Caco-2 (cell line): ENCODE measurements around the gene ZNF593OS. TPM values are rescaled to one million over a fixed set of nuclear protein-coding genes. Genes with fewer than 3 reads are reported as not detected.

Experiments
- BruUV-seq: library from RNA; stranded (reverse); fragments of 400-500 nt; replicated peaks from 2 replicates; lab custom pipeline; 2021; lab: Mats Ljungman, UMichigan
- CTCF ChIA-PET: fragments of 300-600 bp; sonication (Branson Sonifier 250); formaldehyde crosslinking; loops from one replicate; lab custom pipeline; 2022; ENCODE audit warnings: antibody characterized with exemption; lab: Charles Lee
- POLR2A ChIA-PET: fragments of 300-600 bp; sonication (Branson Sonifier 250); formaldehyde crosslinking; loops from one replicate; lab custom pipeline; 2022; ENCODE audit warnings: antibody characterized with exemption; lab: Charles Lee
- DNase-seq, 2 experiments: peaks; one replicate each; pipeline versions ENCODE4 v3.0.0 to v3.0.0-alpha.2; 2020 to 2022
- H3K27me3 ChIP-seq: replicated peaks from 2 replicates; pipeline ENCODE4 v1.6.0; 2011; ENCODE audit warnings: low read length; ENCODE audit not compliant: control insufficient read depth, insufficient read depth
- H3K36me3 ChIP-seq: 2 replicates; pipeline ENCODE4 v1.5.1; 2011; ENCODE audit warnings: low read length; ENCODE audit not compliant: control insufficient read depth, insufficient read depth
- H3K4me1 ChIP-seq: fragments of 250-450 bp; sonication (Bioruptor Pico); 2 replicates; pipeline ENCODE4 v1.5.1; 2020; ENCODE audit warnings: mild to moderate bottlenecking
- H3K4me3 ChIP-seq: 2 replicates; pipeline ENCODE4 v1.5.1; 2011; ENCODE audit warnings: low read depth, mild to moderate bottlenecking, control low read depth, low read length
- H3K9me3 ChIP-seq: fragments of 250-450 bp; sonication (Bioruptor Pico); 2 replicates; pipeline ENCODE4 v1.5.1; 2020; ENCODE audit warnings: mild to moderate bottlenecking, moderate library complexity
- H3K27ac Mint-ChIP-seq: one replicate; pipeline ENCODE4 v1.8.0; 2022; ENCODE audit warnings: mixed read lengths; ENCODE audit not compliant: unreplicated experiment
- H3K27me3 Mint-ChIP-seq: one replicate; pipeline ENCODE4 v1.8.0; 2022; ENCODE audit warnings: mixed read lengths; ENCODE audit not compliant: insufficient read depth, unreplicated experiment
- H3K36me3 Mint-ChIP-seq: one replicate; pipeline ENCODE4 v1.8.0; 2022; ENCODE audit warnings: mild to moderate bottlenecking, mixed read lengths; ENCODE audit not compliant: insufficient read depth, unreplicated experiment
- H3K4me1 Mint-ChIP-seq: one replicate; pipeline ENCODE4 v1.8.0; 2022; ENCODE audit warnings: low read depth, mixed read lengths; ENCODE audit not compliant: unreplicated experiment
- H3K4me3 Mint-ChIP-seq: one replicate; pipeline ENCODE4 v1.8.0; 2022; ENCODE audit warnings: mild to moderate bottlenecking, moderate library complexity, mixed read lengths; ENCODE audit not compliant: unreplicated experiment
- H3K9me3 Mint-ChIP-seq: one replicate; pipeline ENCODE4 v1.8.0; 2022; ENCODE audit warnings: mixed read lengths; ENCODE audit not compliant: unreplicated experiment
- CTCF ChIP-seq, 2 experiments: fragments of 200-600 bp in 1 of 2; IDR thresholded peaks; 1 replicate in 1 of 2; 2 replicates in 1 of 2; pipeline versions ENCODE4 v1.5.1 to v1.8.0; 2011 to 2022; ENCODE audit warnings: antibody characterized with exemption in 1 of 2, control low read depth in 1 of 2, inconsistent platforms in 1 of 2, low read depth in 1 of 2, low read length in 1 of 2, mild to moderate bottlenecking in 1 of 2, moderate library complexity in 1 of 2; ENCODE audit not compliant: insufficient read depth in 1 of 2, severe bottlenecking in 1 of 2, unreplicated experiment in 1 of 2
- intact Hi-C: fragments of 100-400 bp; cut with micrococcal nuclease; formaldehyde crosslinking; loops from one replicate; pipeline ENCODE4 v1.10.0; 2022; ENCODE audit not compliant: unreplicated experiment
- total RNA-seq: library from RNA; stranded (reverse); gene quantifications from 2 replicates; pipeline ENCODE4 v1.2.3, GENCODE V29; 2022

ZNF593OS gene
- total RNA-seq, 1 experiment from 2014 or later, result 0.45 TPM

- H3K36me3 Mint-ChIP-seq, result peaks cover 6% of the 10 kb centered on the region
- POLR2A ChIA-PET, result no interaction called here
Measured at GRCh38 chr1:26164861-26165842, 6.5 kb downstream of the ZNF593OS start.

GRCh38 chr1:26164036-26164860 is 7.4 kb downstream of the ZNF593OS start:
- peak in 1 of 2 experiments; percentile 67 for DNase-seq
- peaks cover 6% of the 10 kb centered on the region for H3K4me1 Mint-ChIP-seq
- Histone ChIP-seq H3K9me3 (no peaks in the 10 kb centered on the region), H3K36me3 (no peaks in the 10 kb centered on the region), H3K4me3 (peak overlapping the region; percentile 36), H3K27me3 (no peaks in the 10 kb centered on the region), H3K4me1 (peaks cover 13% of the 10 kb centered on the region)
- H3K27ac Mint-ChIP-seq, result no peak overlapping the region
- no peaks in the 10 kb centered on the region for H3K9me3 Mint-ChIP-seq
- no peaks in the 10 kb centered on the region for H3K36me3 Mint-ChIP-seq
- CTCF ChIA-PET, result no interaction called here
- no TSS peak for BruUV-seq
- peak; percentile 22 to 55 for TF ChIP-seq CTCF (IDR thresholded peaks at IDR 0.05; ENCODE audit: insufficient read depth in 1 of 2, low read depth in 1 of 2, low read length in 1 of 2, severe bottlenecking in 1 of 2, unreplicated experiment in 1 of 2)
- POLR2A ChIA-PET, result no interaction called here
- peak overlapping the region; percentile 64 for H3K4me3 Mint-ChIP-seq
- intact Hi-C loops, result loop anchor here (5.0 kb wide), 1 partner anchor 127 kb away; no protein-coding TSS in a partner anchor
- no peaks in the 10 kb centered on the region for H3K27me3 Mint-ChIP-seq

More at GRCh38 chr1:26164861-26165842, 6.5 kb downstream of the ZNF593OS start:
- Histone ChIP-seq H3K9me3 (no peaks in the 10 kb centered on the region), H3K36me3 (no peaks in the 10 kb centered on the region), H3K4me3 (no peak overlapping the region; the same call in 1 of the 2 replicates), H3K27me3 (no peaks in the 10 kb centered on the region), H3K4me1 (peaks cover 9% of the 10 kb centered on the region; the same call in 1 of the 2 replicates)
- H3K4me1 Mint-ChIP-seq, result peaks cover 6% of the 10 kb centered on the region
- H3K9me3 Mint-ChIP-seq, result no peaks in the 10 kb centered on the region
- H3K27me3 Mint-ChIP-seq, result no peaks in the 10 kb centered on the region
- intact Hi-C loops, result loop anchor here (5.0 kb wide), 1 partner anchor 128 kb away; no protein-coding TSS in a partner anchor
- H3K27ac Mint-ChIP-seq, result no peak overlapping the region
- peak overlapping the region; percentile 64 for H3K4me3 Mint-ChIP-seq
- CTCF ChIA-PET, result no interaction called here
- no peak for TF ChIP-seq CTCF (IDR thresholded peaks at IDR 0.05; ENCODE audit: insufficient read depth in 1 of 2, low read depth in 1 of 2, low read length in 1 of 2, severe bottlenecking in 1 of 2, unreplicated experiment in 1 of 2)
- DNase-seq, result no peak
- BruUV-seq, result no TSS peak

- Mint-ChIP-seq H3K4me1 (peaks cover 6% of the 10 kb centered on the region), H3K27me3 (no peaks in the 10 kb centered on the region), H3K27ac (no peak overlapping the region), H3K9me3 (no peaks in the 10 kb centered on the region), H3K4me3 (peak overlapping the region; percentile 64), H3K36me3 (no peaks in the 10 kb centered on the region)
- TF ChIP-seq CTCF (IDR thresholded peaks at IDR 0.05; ENCODE audit: insufficient read depth in 1 of 2, low read depth in 1 of 2, low read length in 1 of 2, severe bottlenecking in 1 of 2, unreplicated experiment in 1 of 2), result no peak
- Histone ChIP-seq H3K4me1 (peaks cover 19% of the 10 kb centered on the region), H3K4me3 (peak overlapping the region; percentile 19; the same call in 1 of the 2 replicates), H3K9me3 (no peaks in the 10 kb centered on the region), H3K36me3 (no peaks in the 10 kb centered on the region), H3K27me3 (no peaks in the 10 kb centered on the region)
- CTCF ChIA-PET, result interaction anchor here (0.7 kb wide), 1 partner anchor 35 kb away, joined by 3 read pairs; no protein-coding TSS in a partner anchor
- DNase-seq, result no peak
- intact Hi-C loops, result loop anchor here (5.0 kb wide), 1 partner anchor 126 kb away; no protein-coding TSS in a partner anchor
- BruUV-seq, result no TSS peak
- POLR2A ChIA-PET, result no interaction called here
Measured at GRCh38 chr1:26163684-26164035, 8.0 kb downstream of the ZNF593OS start.
